HG02852 (cell line): Measurements from ENCODE around the gene NOSIP.

Experiments used
- ATAC-seq: cut with Tn5 transposase; IDR thresholded peaks from one replicate; pipeline ENCODE4 v1.9.1; 2021; ENCODE audit warnings: mild to moderate bottlenecking, moderate library complexity; ENCODE audit not compliant: unreplicated experiment

NOSIP gene

DNA sequence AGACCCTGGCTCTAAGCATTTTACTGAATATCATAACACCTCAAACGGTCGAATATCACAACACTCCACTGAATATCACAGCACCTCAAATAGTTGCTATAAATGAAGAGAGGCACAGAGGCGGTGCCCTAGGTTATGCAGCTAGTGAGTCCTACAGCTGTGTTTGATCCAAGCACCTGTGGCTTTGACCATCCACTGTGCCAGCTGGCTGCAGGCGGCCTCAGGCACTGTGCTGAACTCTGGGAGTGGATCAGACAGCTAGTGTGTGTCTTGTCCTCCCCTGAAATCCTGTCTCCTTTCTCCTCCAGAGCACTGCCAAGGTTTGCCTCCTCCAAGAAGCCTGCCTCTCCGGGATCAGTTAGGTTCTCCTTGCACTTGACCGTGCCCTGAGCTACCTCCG lies 7.3 kb downstream of the NOSIP start:
- no peak for ATAC-seq

DNA sequence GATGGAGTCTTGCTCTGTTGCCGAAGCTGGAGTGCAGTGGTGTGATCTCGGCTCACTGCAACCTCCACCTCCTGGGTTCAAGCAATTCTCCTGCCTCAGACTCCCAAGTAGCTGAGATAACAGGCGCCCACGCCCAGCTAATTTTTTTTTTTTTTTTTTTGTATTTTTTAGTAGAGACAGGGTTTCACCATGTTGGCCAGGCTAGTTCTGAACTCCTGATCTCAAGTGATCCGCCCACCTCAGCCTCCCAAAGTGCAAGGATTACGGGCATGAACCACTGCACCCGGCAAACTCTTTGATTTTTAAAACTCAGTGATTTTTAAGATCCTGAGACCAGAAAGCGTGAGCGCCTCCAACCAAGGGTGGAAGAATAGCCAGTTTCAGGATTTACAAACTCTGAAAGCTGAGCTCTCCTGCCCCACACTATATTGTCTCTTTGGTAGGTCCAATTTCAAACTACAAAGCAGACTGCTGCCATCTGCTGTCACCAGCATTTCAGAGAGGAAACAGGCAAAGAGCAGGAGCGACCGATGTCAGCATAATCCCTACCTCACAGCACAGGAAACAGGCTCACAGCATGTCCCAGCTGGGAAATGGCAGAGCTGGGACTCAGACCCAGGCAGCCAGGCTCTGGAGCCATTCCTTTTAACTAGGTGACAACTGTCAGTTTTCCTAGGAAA lies 9.2 kb downstream of the NOSIP start:
- ATAC-seq: no peak

DNA sequence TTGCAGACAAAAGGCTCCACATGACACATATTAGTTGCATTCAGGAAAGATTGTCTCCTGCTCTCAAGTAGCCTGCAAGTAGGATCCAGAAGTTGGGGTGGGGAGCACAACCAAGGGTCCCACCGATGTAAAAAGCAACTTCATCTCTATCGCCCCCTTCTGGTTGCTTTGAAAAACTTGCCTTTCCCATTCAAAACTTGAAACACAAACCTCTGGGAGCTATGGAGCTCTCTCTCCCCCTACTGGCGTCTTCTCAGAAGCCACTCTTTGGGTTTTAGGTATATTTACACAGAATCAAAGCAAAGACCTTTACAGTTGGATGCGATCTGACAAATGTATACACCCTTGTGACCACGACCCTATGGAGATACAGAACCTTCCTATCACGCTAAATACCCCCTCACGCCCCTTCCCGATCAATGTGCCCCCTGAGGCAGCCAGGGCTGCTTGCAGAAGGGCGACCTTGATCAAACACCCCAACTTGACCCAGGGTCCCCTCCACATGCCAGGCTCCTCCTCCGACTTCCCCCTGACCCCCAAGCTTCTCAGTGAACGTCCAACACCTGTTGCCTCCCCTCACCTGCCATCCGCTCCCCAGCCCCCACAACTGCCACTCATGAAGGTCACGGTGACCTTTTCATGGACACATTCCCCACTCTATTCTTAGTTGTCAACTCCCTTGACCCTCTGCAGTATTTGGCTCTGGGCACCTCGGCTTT lies 10.1 kb downstream of the NOSIP start:
- no peak for ATAC-seq

DNA sequence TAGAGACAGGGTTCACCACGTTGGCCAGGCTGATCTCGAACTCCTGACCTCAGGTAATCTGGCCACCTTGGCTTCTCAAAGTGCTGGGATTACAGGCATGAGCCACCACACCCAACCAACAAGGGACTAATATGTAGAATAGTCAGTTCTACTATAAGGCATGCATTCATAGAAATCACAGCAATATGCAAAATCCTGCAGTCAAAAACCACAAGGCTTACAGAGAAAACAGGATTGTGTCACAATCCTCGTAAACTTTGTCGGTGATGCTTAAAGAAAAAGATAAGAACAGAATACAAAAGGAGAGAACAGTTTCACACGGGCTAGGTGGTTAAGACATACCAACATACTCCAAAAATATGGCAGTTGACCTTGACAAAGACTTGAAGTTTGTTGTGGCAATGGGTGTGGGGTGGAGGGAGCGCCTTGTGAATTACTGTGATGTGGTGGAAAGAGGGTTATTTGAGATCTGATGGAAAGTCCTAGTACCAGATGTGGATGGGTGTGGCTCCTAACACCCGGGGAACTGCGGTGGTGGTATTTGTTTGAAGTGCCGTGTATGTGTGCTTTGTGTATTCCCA lies 12.4 kb downstream of the NOSIP start:
- ATAC-seq: no peak

- ATAC-seq: no peak
These were observed 14.1 kb downstream of the NOSIP start for GRCh38 chr19:49566302-49566701.

DNA sequence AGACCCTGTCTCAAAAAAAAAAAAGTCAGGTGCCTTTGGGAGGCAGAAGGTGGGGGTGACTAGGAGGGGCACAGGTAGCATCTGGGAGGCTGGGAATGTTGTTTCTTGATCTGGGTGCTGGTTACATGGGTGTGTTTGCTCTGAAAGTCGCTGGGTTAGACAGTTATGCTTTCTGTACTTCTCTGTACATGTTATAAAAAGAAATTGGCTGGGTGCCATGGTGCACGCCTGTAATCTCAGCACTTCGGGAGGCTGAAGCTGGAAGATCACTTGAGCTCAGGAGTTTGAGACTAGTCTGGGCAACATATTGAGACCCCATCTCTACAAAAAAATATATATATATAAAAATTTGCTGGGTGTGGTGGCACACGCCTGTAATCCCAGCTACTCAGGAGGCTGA lies 15.1 kb downstream of the NOSIP start:
- no peak for ATAC-seq

- no peak for ATAC-seq
These were observed 15.7 kb downstream of the NOSIP start for GRCh38 chr19:49564616-49565045.

- no peak for ATAC-seq
These were observed 19.9 kb downstream of the NOSIP start for GRCh38 chr19:49560358-49560900.

GRCh38 chr19:49559928-49560327 lies 20.4 kb downstream of the NOSIP start:
- no peak for ATAC-seq

DNA sequence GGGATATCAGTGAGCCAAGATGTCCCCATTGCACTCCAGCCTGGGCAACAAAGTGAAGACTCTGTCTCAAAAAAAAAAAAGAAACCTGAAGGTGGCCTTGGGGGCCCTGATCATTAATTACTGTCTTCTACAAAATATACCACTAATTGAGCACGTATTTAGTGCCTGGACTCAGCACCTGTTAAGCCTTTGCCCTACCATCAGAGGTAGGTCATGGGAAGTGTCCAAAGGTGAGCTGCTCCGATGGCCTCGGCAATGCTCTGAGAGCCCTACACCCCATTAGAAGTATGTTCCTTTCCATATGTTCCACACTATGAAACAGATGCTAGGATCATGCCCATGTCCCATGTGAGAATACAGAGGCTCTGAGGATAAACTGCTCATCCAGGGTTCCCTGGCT lies 20.9 kb downstream of the NOSIP start:
- ATAC-seq: no peak

DNA sequence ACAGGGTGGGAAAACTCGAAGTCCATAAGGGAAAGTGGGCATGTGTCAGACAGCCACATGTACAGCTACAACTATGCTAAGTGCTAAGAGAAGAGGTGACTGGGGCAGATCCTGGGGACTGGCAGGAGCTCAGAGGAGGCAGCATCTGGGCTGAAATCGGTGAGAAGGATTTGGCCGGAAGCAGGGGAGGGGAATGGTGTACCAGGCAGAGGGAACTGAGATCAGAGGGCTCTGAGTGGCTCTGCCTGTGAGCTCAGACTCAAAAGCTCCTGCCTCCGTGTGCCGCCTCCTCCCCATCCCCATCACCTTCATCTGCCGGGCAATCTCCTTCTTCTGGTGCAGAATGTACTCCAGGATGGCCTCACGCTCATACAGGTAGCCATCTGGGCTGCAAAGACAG lies 21.8 kb downstream of the NOSIP start:
- ATAC-seq: no peak

GRCh38 chr19:49557641-49558325 lies 22.6 kb downstream of the NOSIP start:
- ATAC-seq: no peak

- no peak for ATAC-seq
These were observed 23.7 kb downstream of the NOSIP start for GRCh38 chr19:49556412-49557398.

DNA sequence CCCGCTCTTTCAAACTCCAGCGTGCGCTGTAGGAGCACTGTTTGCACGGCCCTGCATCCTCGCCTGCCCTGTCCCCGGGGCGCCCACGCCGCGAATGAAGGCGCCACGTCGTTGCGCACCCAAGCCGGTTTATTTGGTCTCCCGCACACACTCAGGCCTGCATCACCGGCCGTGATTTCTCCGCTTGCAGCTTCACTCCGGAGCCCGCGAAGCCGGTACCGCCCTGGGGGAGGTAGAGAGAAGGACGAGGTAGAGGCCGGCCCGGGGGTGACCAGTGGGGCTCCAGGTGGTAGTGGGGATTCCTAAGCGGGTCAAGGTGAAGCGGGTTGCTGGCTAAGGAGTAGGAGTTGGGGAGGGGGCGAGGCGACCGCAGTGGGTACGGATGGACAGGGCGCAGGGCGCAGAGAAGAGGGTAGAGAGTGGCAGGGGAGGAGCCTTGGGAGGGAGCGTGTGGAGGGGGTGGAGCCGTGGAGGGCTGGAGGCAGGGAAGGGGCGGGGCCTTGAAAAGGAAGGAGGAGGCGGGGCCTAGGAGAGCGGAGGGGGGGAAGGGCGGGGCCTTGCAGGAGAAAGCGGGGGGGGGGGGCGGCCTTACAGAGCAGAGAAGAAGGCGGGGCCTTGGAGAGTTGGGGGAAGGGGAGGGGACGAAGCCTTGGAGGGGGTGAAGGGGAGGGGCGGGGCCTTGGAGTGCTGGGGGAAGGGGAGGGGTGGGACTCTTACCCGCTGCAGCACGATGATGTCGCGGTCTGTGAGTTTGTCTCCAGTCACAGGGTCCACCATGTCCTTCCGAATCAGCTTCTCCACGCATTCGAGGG lies 24.6 kb downstream of the NOSIP start:
- ATAC-seq: no peak

DNA sequence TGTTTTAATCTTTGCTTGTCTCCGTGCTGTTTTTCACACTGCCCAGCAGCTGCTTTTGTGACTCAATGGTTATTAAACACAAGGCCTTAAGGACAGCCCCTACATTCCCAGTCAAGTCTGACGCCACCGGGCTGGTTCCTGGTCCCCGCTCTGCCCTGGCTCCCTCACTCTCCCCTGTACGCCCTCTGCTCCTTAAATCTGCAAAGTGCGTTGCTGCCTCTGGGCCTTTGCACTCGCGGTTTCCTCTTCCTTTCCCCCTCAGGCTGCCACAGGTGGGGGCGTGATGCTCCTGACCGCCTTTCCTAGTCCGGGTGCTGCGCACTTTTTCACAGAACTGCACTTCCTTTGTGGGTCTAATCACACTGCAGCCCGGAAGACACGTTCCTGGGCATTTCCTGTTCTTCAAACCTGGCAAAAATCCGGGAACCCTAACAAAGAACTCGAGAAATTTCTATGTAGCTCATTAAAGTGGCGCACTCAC lies 25.6 kb downstream of the NOSIP start:
- no peak for ATAC-seq

DNA sequence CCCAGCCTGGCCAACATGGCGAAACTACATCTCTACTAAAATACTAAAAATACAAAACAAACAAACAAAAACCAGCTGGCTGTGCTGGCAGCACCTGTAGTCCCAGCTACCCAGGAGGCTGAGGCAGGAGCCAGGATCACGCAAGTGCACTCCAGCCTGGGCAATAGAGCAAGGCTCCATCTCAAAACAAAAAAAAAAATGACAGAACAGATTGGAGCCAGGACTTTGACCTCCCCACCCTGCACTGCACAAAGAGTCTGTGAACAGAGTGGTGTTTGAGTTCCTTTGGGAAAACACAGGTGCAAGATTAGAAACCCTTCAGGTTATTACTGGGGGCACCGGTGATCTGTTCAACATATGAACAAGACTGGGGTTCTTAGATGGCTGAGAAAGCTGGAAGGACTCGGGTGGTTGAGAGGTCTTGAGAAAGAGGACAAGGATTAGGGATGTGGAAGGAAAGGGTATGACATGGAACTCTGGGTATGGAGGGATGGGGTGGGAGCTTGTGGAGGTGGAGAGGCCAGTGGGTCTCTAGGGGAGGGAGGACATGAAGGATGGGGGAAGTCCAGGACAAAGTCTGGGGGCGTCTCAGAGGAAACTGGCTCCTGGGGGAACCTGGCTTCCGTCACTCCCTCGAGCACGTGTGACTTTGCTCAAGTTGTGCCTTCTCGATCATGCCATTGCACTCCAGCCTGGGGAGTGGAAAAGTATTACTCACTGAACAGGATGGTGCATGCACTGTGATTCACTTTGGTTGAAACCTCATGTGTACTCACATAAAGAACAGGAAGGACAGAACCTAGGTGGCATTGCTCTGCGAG lies 26.7 kb downstream of the NOSIP start:
- no peak for ATAC-seq

- no peak for ATAC-seq
These were observed 27.6 kb downstream of the NOSIP start for GRCh38 chr19:49552749-49553148.

GRCh38 chr19:49551531-49551930 lies 28.8 kb downstream of the NOSIP start:
- no peak for ATAC-seq
